GM12878 (cell line): Measurements from ENCODE around the gene SEC24C. TPM values are rescaled to one million over a fixed set of nuclear protein-coding genes. Genes with fewer than 3 reads are reported as not detected.

ENCODE experiments used
- ATF2 ChIP-seq: IDR thresholded peaks from 2 replicates; pipeline ENCODE4 v1.6.1; 2012; ENCODE audit warnings: low read length, inconsistent platforms
- KLF5 ChIP-seq: fragments of 450-650 bp; IDR thresholded peaks from 2 replicates; pipeline ENCODE4 v1.6.1; 2014; ENCODE audit warnings: mild to moderate bottlenecking; ENCODE audit not compliant: partially characterized antibody
- LARP7 ChIP-seq: fragments of 450-650 bp; IDR thresholded peaks from 2 replicates; pipeline ENCODE4 v1.6.1; 2017; ENCODE audit warnings: mild to moderate bottlenecking
- MYC ChIP-seq: IDR thresholded peaks from 2 replicates; pipeline ENCODE4 v1.6.1; 2011; ENCODE audit warnings: mild to moderate bottlenecking, low read length, moderate library complexity, inconsistent platforms; ENCODE audit not compliant: insufficient read depth, insufficient replicate concordance, insufficient read length, severe bottlenecking
- NFYB ChIP-seq: IDR thresholded peaks from 2 replicates; pipeline ENCODE4 v1.6.1; 2011; ENCODE audit warnings: low read depth, mild to moderate bottlenecking, low read length, improper control_type of control experiment, moderate library complexity; ENCODE audit not compliant: insufficient read depth
- PML ChIP-seq: IDR thresholded peaks from 2 replicates; pipeline ENCODE4 v1.6.1; 2012; ENCODE audit warnings: low read length, inconsistent platforms
- RAD21 ChIP-seq: IDR thresholded peaks from 2 replicates; pipeline ENCODE4 v1.6.1; 2011; ENCODE audit warnings: mild to moderate bottlenecking, low read depth, low read length, moderate library complexity; ENCODE audit not compliant: insufficient read depth
- RELA ChIP-seq: fragments of 450-650 bp; IDR thresholded peaks from 2 replicates; pipeline ENCODE4 v1.8.0; 2014; ENCODE audit warnings: borderline replicate concordance; ENCODE audit not compliant: partially characterized antibody
- REST ChIP-seq: IDR thresholded peaks from 2 replicates; pipeline ENCODE4 v1.6.1; 2012; ENCODE audit warnings: mild to moderate bottlenecking, low read depth, low read length
- SMAD5 ChIP-seq: IDR thresholded peaks from 2 replicates; pipeline ENCODE4 v1.6.1; 2016; ENCODE audit warnings: antibody characterized with exemption, low read depth
- TBL1XR1 ChIP-seq: IDR thresholded peaks from 2 replicates; pipeline ENCODE4 v1.6.1; 2012; ENCODE audit warnings: low read depth, low read length, improper control_type of control experiment
- TCF3 ChIP-seq: IDR thresholded peaks from 2 replicates; pipeline ENCODE4 v1.6.1; 2012; ENCODE audit warnings: low read depth, mild to moderate bottlenecking, low read length, borderline replicate concordance; ENCODE audit not compliant: insufficient read depth
- TCF7 ChIP-seq: IDR thresholded peaks from 2 replicates; pipeline ENCODE4 v1.6.1; 2014; ENCODE audit warnings: antibody characterized with exemption, borderline replicate concordance
- ZBTB11 ChIP-seq: fragments of 450-650 bp; formaldehyde crosslinking; IDR thresholded peaks from 2 replicates; pipeline ENCODE4 v1.5.0; 2022; ENCODE audit warnings: mild to moderate bottlenecking, missing genetic modification characterization
- ZBTB40 ChIP-seq: fragments of 450-650 bp; IDR thresholded peaks from 2 replicates; pipeline ENCODE4 v1.6.1; 2016; ENCODE audit warnings: mild to moderate bottlenecking, moderate library complexity, borderline replicate concordance
- ZNF207 ChIP-seq: fragments of 450-650 bp; IDR thresholded peaks from 2 replicates; pipeline ENCODE4 v1.6.1; 2014; ENCODE audit warnings: antibody characterized with exemption, mild to moderate bottlenecking, borderline replicate concordance
- polyA plus RNA-seq, 11 experiments: library from polyadenylated mRNA; depleted of rRNA in 4 of 11; unstranded in 6 of 11; stranded (reverse) in 5 of 11; fragments of >200 nt; fragmentation: Nextera tagmentation in 4 of 11; fragmentation: Illumina TruSeq in 1 of 11; extraction: Ambion mirVana in 4 of 11; extraction: Trizol in 1 of 11; gene quantifications; 1 replicate in 1 of 11; 2 replicates in 10 of 11; pipeline versions ENCODE4 v1.2.1 to v1.2.3, GENCODE V29; 2011 to 2016; ENCODE audit warnings: inconsistent platforms in 2 of 11, missing spikeins in 2 of 11, low read depth in 1 of 11
- total RNA-seq, 4 experiments: library from RNA; depleted of rRNA in 3 of 4; stranded (reverse); fragments of >200 nt in 3 of 4; fragmentation: Illumina TruSeq in 1 of 4; extraction: Trizol in 1 of 4; gene quantifications; 2 replicates each; pipeline versions ENCODE4 v1.2.1 to v1.2.3, GENCODE V29; 2013 to 2021

The SEC24C gene
- total and polyA plus RNA-seq, 10 of the 15 experiments (the other 5 are each of a cell fraction or from before 2014, with no cell fraction given), result 12.7 to 117 (median 73.8) TPM

- TF ChIP-seq ATF2 (no peak; the same call in none of the 2 replicates), REST (peak; percentile 30; the same call in 1 of the 2 replicates), TCF7 (peak; percentile 27; the same call in 1 of the 2 replicates), PML (peak; percentile 98), RELA (peak; percentile 30), ZBTB40 (peak; percentile 96), ZBTB11 (CRISPR knock-in tag) (0 out of 2 replicates have a peak, but pooled peaks have one; percentile 18), ZNF207 (no peak), NFYB (no peak), RAD21 (no peak), MYC (no peak), LARP7 (peak; percentile 17; the same call in 1 of the 2 replicates), TCF3 (0 out of 2 replicates have a peak, but pooled peaks have one; percentile 4), SMAD5 (no peak), KLF5 (peak; percentile 52), TBL1XR1 (no peak)
These were observed at the start of gene SEC24C (continued) for GRCh38 chr10:73743905-73744663.
